ENCODE measurements around the gene TTC13. TPM values are rescaled to one million over a fixed set of nuclear protein-coding genes. Genes with fewer than 3 reads are reported as not detected.

The TTC13 gene
- total and polyA plus RNA-seq, 10 of the 15 experiments (the other 5 are each of a cell fraction or from before 2014, with no cell fraction given) = 5.8 to 30.8 (median 18.5) TPM

DNA sequence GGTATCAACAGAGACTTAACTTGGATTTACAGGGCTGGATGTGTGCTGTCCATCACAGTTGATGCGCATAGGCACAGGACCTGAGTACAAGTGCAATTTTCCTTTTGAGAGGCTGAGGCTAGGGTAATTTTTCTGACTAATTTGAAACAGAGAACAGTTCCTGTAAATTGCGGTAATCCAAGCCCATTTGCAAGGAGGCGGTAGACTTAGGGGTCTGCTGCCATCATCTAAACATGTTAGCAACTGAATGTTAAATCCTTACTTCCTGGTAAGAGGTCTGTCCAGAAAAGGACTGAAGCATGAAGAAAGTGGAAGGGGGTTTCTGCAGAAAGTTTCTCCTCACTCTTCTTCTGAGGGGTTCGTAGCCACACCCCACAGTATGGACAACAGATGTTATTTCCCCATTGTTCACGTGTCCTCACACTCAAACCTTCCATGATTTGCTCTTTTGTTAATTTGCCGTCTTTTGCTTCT lies 86.6 kb downstream of the TTC13 start (continued):
- no peak for TF ChIP-seq ZNF592 (IDR thresholded peaks at IDR 0.05)
- TF ChIP-seq RELA (IDR thresholded peaks at IDR 0.05; ENCODE audit: borderline replicate concordance, partially characterized antibody) = no peak
- no peak for TF ChIP-seq SUPT20H (IDR thresholded peaks at IDR 0.05; ENCODE audit: borderline replicate concordance, control insufficient read depth, low read depth, low read length)
- TF ChIP-seq, protein P1, sequence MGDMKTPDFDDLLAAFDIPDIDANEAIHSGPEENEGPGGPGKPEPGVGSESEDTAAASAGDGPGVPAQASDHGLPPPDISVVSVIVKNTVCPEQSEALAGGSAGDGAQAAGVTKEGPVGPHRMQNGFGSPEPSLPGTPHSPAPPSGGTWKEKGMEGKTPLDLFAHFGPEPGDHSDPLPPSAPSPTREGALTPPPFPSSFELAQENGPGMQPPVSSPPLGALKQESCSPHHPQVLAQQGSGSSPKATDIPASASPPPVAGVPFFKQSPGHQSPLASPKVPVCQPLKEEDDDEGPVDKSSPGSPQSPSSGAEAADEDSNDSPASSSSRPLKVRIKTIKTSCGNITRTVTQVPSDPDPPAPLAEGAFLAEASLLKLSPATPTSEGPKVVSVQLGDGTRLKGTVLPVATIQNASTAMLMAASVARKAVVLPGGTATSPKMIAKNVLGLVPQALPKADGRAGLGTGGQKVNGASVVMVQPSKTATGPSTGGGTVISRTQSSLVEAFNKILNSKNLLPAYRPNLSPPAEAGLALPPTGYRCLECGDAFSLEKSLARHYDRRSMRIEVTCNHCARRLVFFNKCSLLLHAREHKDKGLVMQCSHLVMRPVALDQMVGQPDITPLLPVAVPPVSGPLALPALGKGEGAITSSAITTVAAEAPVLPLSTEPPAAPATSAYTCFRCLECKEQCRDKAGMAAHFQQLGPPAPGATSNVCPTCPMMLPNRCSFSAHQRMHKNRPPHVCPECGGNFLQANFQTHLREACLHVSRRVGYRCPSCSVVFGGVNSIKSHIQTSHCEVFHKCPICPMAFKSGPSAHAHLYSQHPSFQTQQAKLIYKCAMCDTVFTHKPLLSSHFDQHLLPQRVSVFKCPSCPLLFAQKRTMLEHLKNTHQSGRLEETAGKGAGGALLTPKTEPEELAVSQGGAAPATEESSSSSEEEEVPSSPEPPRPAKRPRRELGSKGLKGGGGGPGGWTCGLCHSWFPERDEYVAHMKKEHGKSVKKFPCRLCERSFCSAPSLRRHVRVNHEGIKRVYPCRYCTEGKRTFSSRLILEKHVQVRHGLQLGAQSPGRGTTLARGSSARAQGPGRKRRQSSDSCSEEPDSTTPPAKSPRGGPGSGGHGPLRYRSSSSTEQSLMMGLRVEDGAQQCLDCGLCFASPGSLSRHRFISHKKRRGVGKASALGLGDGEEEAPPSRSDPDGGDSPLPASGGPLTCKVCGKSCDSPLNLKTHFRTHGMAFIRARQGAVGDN (IDR thresholded peaks at IDR 0.05) = no peak
- TF ChIP-seq SMAD5 (IDR thresholded peaks at IDR 0.05; ENCODE audit: low read depth) = no peak
- TF ChIP-seq, protein P2, sequence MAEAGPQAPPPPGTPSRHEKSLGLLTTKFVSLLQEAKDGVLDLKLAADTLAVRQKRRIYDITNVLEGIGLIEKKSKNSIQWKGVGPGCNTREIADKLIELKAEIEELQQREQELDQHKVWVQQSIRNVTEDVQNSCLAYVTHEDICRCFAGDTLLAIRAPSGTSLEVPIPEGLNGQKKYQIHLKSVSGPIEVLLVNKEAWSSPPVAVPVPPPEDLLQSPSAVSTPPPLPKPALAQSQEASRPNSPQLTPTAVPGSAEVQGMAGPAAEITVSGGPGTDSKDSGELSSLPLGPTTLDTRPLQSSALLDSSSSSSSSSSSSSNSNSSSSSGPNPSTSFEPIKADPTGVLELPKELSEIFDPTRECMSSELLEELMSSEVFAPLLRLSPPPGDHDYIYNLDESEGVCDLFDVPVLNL (IDR thresholded peaks at IDR 0.05; ENCODE audit: low read depth, low read length) = no peak
- TF ChIP-seq CBX3 (IDR thresholded peaks at IDR 0.05; ENCODE audit: borderline replicate concordance, low read depth) = no peak
- TF ChIP-seq, protein P3, sequence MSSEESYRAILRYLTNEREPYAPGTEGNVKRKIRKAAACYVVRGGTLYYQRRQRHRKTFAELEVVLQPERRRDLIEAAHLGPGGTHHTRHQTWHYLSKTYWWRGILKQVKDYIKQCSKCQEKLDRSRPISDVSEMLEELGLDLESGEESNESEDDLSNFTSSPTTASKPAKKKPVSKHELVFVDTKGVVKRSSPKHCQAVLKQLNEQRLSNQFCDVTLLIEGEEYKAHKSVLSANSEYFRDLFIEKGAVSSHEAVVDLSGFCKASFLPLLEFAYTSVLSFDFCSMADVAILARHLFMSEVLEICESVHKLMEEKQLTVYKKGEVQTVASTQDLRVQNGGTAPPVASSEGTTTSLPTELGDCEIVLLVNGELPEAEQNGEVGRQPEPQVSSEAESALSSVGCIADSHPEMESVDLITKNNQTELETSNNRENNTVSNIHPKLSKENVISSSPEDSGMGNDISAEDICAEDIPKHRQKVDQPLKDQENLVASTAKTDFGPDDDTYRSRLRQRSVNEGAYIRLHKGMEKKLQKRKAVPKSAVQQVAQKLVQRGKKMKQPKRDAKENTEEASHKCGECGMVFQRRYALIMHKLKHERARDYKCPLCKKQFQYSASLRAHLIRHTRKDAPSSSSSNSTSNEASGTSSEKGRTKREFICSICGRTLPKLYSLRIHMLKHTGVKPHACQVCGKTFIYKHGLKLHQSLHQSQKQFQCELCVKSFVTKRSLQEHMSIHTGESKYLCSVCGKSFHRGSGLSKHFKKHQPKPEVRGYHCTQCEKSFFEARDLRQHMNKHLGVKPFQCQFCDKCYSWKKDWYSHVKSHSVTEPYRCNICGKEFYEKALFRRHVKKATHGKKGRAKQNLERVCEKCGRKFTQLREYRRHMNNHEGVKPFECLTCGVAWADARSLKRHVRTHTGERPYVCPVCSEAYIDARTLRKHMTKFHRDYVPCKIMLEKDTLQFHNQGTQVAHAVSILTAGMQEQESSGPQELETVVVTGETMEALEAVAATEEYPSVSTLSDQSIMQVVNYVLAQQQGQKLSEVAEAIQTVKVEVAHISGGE (CRISPR knock-in tag; IDR thresholded peaks at IDR 0.05) = no peak
- TF ChIP-seq PAX8 (IDR thresholded peaks at IDR 0.05) = no peak
- TF ChIP-seq BCL3 (IDR thresholded peaks at IDR 0.05; ENCODE audit: borderline replicate concordance, insufficient read depth, low read depth, low read length, poor library complexity, severe bottlenecking) = no peak
- peak; percentile 29 to 45; a peak in 2 of 4 replicates for TF ChIP-seq EP300 (IDR thresholded peaks at IDR 0.05; ENCODE audit: borderline replicate concordance in 1 of 2, control insufficient read depth in 1 of 2, low read depth in 2 of 2, low read length in 2 of 2)
- no peak for TF ChIP-seq POU2F2 (IDR thresholded peaks at IDR 0.05; ENCODE audit: borderline replicate concordance, low read depth, low read length)
- 0 out of 2 replicates have a peak, but pooled peaks have one; percentile 24 for TF ChIP-seq FOXM1 (IDR thresholded peaks at IDR 0.05; ENCODE audit: low read depth, low read length)
- TF ChIP-seq TCF3 (IDR thresholded peaks at IDR 0.05; ENCODE audit: borderline replicate concordance, insufficient read depth, low read depth, low read length) = no peak

All from GM12878 (cell line).